GM18870 (cell line): ENCODE data around the gene ZNF136.

Source experiments
- ATAC-seq: cut with Tn5 transposase; IDR thresholded peaks from one replicate; pipeline ENCODE4 v1.9.1; 2021; ENCODE audit warnings: moderate library complexity; ENCODE audit not compliant: unreplicated experiment

Gene ZNF136

GRCh38 chr19:12162882-12163806, at the start of gene ZNF136:
TSS of gene ZNF136 (plus strand) at chr19:12163096. CDS start at chr19:12163204, 108 bp downstream.
- peak; percentile 79 for ATAC-seq

- no peak for ATAC-seq
Observed at GRCh38 chr19:12113121-12113520, 49.8 kb upstream of the ZNF136 start.

DNA sequence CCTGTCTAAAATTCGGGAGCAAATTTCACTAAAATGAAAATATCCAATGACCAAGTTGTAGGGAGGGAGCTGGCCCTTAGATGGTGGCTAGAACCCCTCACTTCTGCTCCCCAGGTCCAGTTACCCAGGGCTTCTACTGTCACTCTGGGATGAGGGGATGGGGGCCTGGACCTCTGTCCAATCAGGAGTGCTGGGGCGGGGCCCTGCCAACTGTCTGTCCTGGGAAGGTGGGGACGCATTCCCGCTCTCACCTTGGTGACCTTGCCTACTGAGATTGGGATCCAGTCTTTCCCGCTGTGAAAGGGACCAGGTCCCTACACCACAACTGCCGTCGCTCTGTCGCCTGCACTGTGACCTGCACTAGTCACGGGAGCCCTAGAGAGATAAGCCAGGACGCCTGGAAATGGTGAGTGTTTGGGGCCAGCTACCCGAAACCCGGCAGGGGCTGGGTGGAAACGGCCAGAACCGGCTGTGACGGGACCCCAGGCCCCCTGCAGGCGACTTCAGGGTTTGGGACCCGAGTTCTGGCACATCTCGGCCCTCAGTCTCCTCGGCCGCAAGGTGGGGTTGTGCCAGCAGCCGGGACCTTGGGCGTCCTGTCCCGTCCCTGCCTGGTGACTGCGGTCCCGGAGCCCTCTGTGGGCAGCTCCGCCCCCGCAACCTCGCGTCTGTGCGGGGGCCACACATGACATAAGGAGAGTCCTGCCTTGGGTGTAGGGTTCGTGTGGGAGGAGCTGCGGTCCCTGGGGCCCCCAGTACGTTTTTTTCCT, 45.5 kb upstream of the ZNF136 start:
- no peak for ATAC-seq

DNA sequence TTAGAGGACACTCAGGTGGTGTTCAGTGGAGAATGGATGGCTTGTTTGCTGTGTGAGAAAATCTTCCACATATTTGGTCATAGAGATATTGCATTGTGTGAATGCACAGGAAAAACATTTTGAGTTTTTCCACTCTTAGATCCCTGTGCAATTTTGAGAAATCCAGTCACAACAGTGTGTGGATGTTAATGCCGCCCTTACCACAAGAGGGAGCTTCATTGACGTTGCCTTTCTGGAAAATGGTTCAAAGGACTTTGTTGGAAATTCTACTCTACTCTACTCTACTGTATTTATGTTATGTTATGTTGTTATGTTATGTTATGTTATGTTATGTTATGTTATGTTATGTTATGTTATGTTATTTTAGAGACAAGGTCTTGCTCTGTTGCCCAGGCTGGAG, 36.2 kb upstream of the ZNF136 start:
- no peak for ATAC-seq

GRCh38 chr19:12133069-12133468, 29.8 kb upstream of the ZNF136 start:
- ATAC-seq: no peak

GRCh38 chr19:12137221-12137940, 25.5 kb upstream of the ZNF136 start:
- ATAC-seq: no peak

- ATAC-seq: no peak
Observed at GRCh38 chr19:12139269-12139668, 23.6 kb upstream of the ZNF136 start.

DNA sequence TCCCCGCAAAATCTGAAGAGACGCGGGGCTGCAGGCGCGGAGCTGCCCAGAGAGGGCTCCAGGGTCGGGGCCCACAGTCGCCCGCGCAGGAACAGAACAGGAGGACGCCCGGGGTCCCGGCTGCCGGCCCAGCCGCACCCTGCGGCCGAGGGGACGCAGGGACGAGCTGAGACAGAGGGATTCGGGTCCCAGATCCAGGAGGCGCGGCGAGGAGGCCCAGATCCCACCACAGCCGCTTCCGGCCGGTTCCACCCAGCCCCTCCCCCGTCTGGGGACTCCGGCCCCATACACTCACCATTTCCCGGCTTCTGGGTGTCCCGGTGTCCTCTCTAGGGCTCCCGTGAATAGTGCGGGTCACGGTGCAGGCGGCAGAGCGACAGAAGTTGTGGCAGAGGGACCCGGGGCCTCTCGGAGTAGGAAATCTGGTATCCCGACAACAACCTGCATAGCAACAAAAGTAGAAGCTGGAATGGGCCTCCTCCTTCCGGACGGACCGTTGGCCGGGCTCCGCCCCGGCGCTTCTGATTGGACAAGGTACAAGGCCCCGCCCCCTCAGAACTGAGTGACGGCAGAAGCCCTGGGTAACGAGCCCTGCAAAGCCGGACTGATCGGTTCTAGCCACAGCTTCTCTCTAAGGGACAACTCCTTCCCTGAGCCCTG, 22.9 kb upstream of the ZNF136 start, which contains the start of gene ZNF20:
Gene ZNF20 (minus strand): TSS at position 466 of the 660 bp plus-strand sequence. CDS start 168 bp downstream, at position 298.
- peak; percentile 73 for ATAC-seq

DNA sequence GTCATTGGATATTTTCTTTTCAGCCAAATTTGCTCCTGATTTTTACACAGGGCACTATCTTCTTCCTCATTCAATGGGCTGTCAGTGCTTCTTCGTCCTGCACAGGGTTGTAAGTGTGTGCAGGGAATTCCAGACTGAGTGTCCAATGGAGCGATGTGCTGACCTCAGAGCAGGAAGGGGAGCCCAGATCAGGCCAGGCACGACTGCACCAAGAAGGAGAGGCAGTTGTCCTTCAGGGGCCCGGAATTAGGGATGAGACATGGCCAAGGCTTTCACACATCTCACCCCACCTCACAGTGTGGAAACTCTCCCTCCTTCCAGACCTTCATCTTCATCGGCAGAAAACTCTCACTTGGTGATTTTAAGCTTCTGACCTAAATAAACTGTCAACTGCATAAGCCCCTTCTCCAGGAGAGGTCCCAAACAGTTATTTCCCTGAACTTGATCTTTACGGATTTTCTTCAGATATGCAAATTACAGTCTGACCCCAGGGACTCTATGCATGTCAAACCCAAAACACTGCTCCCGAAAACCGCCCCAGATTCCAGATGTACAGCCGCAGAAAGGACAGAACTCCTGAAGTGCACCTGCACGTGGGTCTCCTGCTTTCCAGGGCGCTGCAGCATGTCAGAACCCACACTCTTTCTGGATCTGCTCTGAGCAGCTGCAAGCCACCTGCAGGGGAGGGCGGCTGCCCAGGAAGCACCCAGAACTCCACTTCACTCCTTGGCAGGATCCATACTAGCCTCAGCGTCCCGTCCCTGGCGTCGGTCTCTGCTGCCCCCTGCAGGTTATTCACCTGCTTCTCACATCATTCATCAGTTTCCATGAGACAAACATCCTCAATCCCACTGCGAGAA, 22.1 kb upstream of the ZNF136 start:
- ATAC-seq: peak; percentile 37

DNA sequence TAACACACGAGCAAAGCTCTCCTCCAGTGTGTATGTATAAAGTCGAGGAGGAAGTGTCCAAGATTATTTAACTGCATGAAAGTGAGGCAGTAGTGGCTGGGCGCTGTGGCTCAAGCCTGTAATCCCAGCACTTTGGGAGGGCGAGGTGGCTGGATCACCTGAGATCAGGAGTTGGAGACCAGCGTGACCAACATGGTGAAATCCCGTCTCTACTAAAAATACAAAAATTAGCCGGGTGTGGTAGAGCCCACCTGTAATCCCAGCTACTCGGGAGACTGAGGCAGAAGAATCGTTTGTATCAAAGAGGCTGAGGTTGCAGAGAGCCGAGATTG, 21.5 kb upstream of the ZNF136 start:
- ATAC-seq: no peak

GRCh38 chr19:12145348-12145747, 17.5 kb upstream of the ZNF136 start:
- ATAC-seq: no peak

GRCh38 chr19:12155324-12155860, 7.5 kb upstream of the ZNF136 start:
- no peak for ATAC-seq

GRCh38 chr19:12156223-12157058, 6.5 kb upstream of the ZNF136 start, which contains the start of gene ZNF625:
TSS of gene ZNF625 (minus strand) at chr19:12156734. CDS start at chr19:12156558, 176 bp downstream.
- peak; percentile 48 for ATAC-seq

GRCh38 chr19:12159773-12160414, 3.0 kb upstream of the ZNF136 start:
- ATAC-seq: no peak

DNA sequence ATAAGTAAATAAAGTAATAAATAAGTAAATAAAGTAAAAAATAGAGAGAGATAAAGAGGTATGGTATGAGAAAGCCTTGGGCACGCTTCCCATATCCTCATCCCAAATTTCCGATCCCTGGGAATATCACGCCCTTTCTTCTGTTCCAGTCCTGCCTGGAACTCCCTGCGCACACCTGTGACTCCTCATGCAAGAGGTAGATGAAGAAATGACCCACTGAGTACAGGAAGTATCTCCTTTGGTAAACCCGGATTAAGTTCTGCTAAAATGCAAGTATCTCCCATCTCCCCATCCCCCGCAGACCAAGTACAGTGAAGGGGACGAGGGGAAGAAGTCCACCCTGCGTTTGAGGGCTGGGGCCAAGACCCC, 399 bp upstream of the ZNF136 start:
- ATAC-seq: no peak

DNA sequence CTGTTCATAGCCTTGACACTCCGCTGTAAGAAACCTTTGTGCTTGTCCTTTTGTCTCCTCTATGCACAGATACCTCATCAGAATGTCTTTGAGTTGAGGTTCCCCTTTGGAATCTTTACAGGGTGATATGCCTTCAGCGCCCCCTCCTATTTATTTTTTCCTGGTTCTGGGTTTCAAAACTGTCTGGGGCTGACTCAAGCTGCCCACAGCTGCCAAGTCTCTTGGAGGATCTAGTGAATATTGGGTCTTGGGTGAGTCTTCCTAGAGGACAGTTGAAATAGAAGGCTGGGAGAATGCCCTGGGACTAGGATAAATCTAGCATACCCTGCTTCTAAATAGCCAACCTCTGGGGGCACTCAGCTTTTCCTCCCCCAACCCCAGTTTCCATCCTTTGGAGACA, 930 bp downstream of the ZNF136 start:
- no peak for ATAC-seq

DNA sequence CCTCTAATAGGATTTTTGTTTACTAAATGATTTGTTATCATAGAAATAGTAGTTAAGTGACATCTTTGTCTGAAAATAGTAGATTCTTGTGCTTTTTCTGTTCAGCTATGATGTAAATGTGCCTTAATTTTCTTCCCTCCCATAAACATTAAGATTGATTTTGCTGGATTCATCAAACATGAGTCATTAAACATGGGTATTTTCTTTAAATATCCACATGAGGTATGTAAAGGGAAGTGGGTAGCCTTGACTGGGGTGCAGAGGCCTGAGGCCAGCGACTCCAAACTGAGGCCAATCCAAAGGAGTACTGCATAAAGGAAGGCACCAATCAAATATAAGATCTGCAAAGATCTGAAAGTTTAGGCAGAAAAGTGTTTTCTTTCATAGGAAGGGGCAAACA, 3.7 kb downstream of the ZNF136 start:
- ATAC-seq: no peak

DNA sequence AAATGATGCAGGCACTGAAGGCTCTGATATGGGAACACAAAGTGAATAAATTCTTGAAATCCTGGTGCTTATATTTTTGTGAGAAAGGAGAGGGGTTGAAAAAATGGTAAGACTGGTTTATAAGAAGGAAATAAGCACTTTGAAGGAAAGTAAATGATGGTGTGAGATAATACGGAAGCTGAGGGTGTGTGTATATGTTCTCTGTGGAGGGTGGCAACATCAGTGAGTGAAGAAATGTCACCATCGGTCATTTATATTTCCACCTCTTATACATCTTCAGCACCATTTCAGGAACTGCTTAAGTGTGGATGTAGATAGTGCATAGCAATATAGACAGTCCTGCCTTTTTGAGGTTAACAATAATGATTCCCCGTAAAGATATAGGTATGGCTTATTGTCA, 17.5 kb downstream of the ZNF136 start:
- no peak for ATAC-seq
